HepG2 (cell line): ENCODE results near the gene RPL23. TPM values are rescaled to one million over a fixed set of nuclear protein-coding genes. Genes with fewer than 3 reads are reported as not detected.

Experiments used
- BHLHE40 ChIP-seq: IDR thresholded peaks from 2 replicates; pipeline ENCODE4 v1.6.1; 2011; ENCODE audit warnings: low read length, improper control_type of control experiment
- CBX1 ChIP-seq: IDR thresholded peaks from one replicate; pipeline ENCODE4 v1.6.1; 2016; ENCODE audit warnings: antibody characterized with exemption, low read depth
- ELF3 ChIP-seq: IDR thresholded peaks from 2 replicates; pipeline ENCODE4 v1.6.1; 2016; ENCODE audit warnings: missing genetic modification reagents, missing compliant biosample characterization
- ETS1 ChIP-seq: sonication (generic); formaldehyde crosslinking; IDR thresholded peaks from 2 replicates; pipeline ENCODE4 v1.4.0; 2020; ENCODE audit warnings: missing genetic modification reagents
- FLYWCH1 ChIP-seq: sonication (generic); formaldehyde crosslinking; IDR thresholded peaks from 2 replicates; pipeline ENCODE4 v1.8.1; 2023; ENCODE audit warnings: mild to moderate bottlenecking, missing genetic modification reagents
- GPN1 ChIP-seq: sonication (generic); formaldehyde crosslinking; IDR thresholded peaks from 2 replicates; pipeline ENCODE4 v1.5.1; 2020; ENCODE audit warnings: missing genetic modification reagents, borderline replicate concordance
- HNRNPUL1 ChIP-seq: fragments of 200-400 bp; formaldehyde crosslinking; IDR thresholded peaks from 2 replicates; pipeline ENCODE4 v1.6.1; 2017; ENCODE audit warnings: low read depth, mild to moderate bottlenecking, low read length, moderate library complexity
- MTF2 ChIP-seq: sonication (generic); formaldehyde crosslinking; IDR thresholded peaks from 2 replicates; pipeline ENCODE4 v1.5.0; 2020; ENCODE audit warnings: missing genetic modification reagents, borderline replicate concordance
- MXD4 ChIP-seq: IDR thresholded peaks from 2 replicates; pipeline ENCODE4 v1.6.1; 2016; ENCODE audit warnings: mild to moderate bottlenecking, missing biosample characterization, missing genetic modification reagents
- NCOA2 ChIP-seq: sonication (generic); formaldehyde crosslinking; IDR thresholded peaks from 2 replicates; pipeline ENCODE4 v1.8.0; 2022; ENCODE audit warnings: inconsistent platforms
- RBFOX2 ChIP-seq: fragments of 200-400 bp; formaldehyde crosslinking; IDR thresholded peaks from 2 replicates; pipeline ENCODE4 v1.6.1; 2017; ENCODE audit warnings: low read depth, mild to moderate bottlenecking, low read length
- ZBTB8A ChIP-seq: sonication (generic); formaldehyde crosslinking; IDR thresholded peaks from 2 replicates; pipeline ENCODE4 v1.4.0; 2020; ENCODE audit warnings: mild to moderate bottlenecking, low read depth, missing genetic modification reagents, borderline replicate concordance
- ZGPAT ChIP-seq: IDR thresholded peaks from 2 replicates; pipeline ENCODE4 v1.6.1; 2016; ENCODE audit warnings: mild to moderate bottlenecking
- ZMAT3 ChIP-seq: sonication (generic); formaldehyde crosslinking; conservative IDR thresholded peaks from 2 replicates; pipeline ENCODE4 v1.7.0; 2021; ENCODE audit warnings: missing genetic modification reagents
- ZNF20 ChIP-seq: sonication (generic); formaldehyde crosslinking; IDR thresholded peaks from 2 replicates; pipeline ENCODE4 v1.4.0; 2020; ENCODE audit warnings: mild to moderate bottlenecking, moderate library complexity, missing genetic modification reagents
- ZNF281 ChIP-seq: sonication (generic); formaldehyde crosslinking; IDR thresholded peaks from 2 replicates; pipeline ENCODE4 v1.4.0; 2020; ENCODE audit warnings: missing genetic modification reagents, borderline replicate concordance
- ZNF510 ChIP-seq: sonication (generic); formaldehyde crosslinking; IDR thresholded peaks from 2 replicates; pipeline ENCODE4 v1.4.0; 2020; ENCODE audit warnings: low read depth, mild to moderate bottlenecking, missing genetic modification reagents
- ZNF687 ChIP-seq: sonication (generic); formaldehyde crosslinking; IDR thresholded peaks from 2 replicates; pipeline ENCODE4 v1.5.1; 2020; ENCODE audit warnings: mild to moderate bottlenecking, missing genetic modification reagents, moderate library complexity
- ZNF713 ChIP-seq: sonication (generic); formaldehyde crosslinking; IDR thresholded peaks from 2 replicates; pipeline ENCODE4 v1.4.0; 2020; ENCODE audit warnings: mild to moderate bottlenecking, missing genetic modification reagents
- ZNF772 ChIP-seq: sonication (generic); formaldehyde crosslinking; IDR thresholded peaks from 2 replicates; pipeline ENCODE4 v1.5.0; 2020; ENCODE audit warnings: mild to moderate bottlenecking, missing genetic modification reagents
- ZNF780A ChIP-seq: sonication (generic); formaldehyde crosslinking; IDR thresholded peaks from 2 replicates; pipeline ENCODE4 v1.8.0; 2022; ENCODE audit warnings: mild to moderate bottlenecking, missing genetic modification reagents, moderate library complexity
- polyA plus RNA-seq, 8 experiments: library from polyadenylated mRNA; depleted of rRNA in 3 of 8; stranded (reverse) in 7 of 8; unstranded in 1 of 8; fragments of >200 nt; fragmentation: Illumina TruSeq in 4 of 8; extraction: Trizol in 4 of 8; gene quantifications; 2 replicates each; pipeline versions ENCODE4 v1.2.1 to v1.2.3, GENCODE V29; 2011 to 2016; ENCODE audit warnings: low read depth in 4 of 8, missing spikeins in 1 of 8, mixed read lengths in 1 of 8; ENCODE audit not compliant: insufficient read depth in 1 of 8
- total RNA-seq, 5 experiments: library from RNA; depleted of rRNA; stranded (reverse); fragments of >200 nt; fragmentation: Illumina TruSeq; extraction: Trizol; gene quantifications; 2 replicates each; pipeline ENCODE4 v1.2.3, GENCODE V29; 2016; ENCODE audit warnings: low read depth in 1 of 5

The RPL23 gene
- total and polyA plus RNA-seq, 2 of the 13 experiments (the other 11 are each of a cell fraction or from before 2014, with no cell fraction given) = 2,790 to 4,860 TPM

GRCh38 chr17:38799501-38800236 lies 53.9 kb downstream of the RPL23 start, which contains the start of gene PIP4K2B (continued):
- peak; percentile 88 for TF ChIP-seq ZGPAT (CRISPR knock-in tag)
- TF ChIP-seq ZBTB8A (CRISPR knock-in tag) = peak; percentile 63; the same call in 1 of the 2 replicates
- TF ChIP-seq ZNF780A (CRISPR knock-in tag) = no peak
- TF ChIP-seq FLYWCH1 (CRISPR knock-in tag) = no peak
- no peak for TF ChIP-seq ZNF20
- TF ChIP-seq ZNF281 (CRISPR knock-in tag) = peak; percentile 51; the same call in 1 of the 2 replicates
- TF ChIP-seq ZNF687 (CRISPR knock-in tag) = peak; percentile 74
- TF ChIP-seq NCOA2 (CRISPR knock-in tag) = peak; percentile 29; the same call in 1 of the 2 replicates
- 0 out of 2 replicates have a peak, but pooled peaks have one; percentile 60 for TF ChIP-seq ZNF772 (CRISPR knock-in tag)
- no peak for TF ChIP-seq ZNF510
- TF ChIP-seq MXD4 (CRISPR knock-in tag) = peak; percentile 90
- no peak for TF ChIP-seq ETS1
- TF ChIP-seq CBX1 = no peak
- TF ChIP-seq RBFOX2 = peak; percentile 99
- TF ChIP-seq MTF2 = no peak
- peak; percentile 61 for TF ChIP-seq ELF3
- no peak for TF ChIP-seq ZMAT3 (CRISPR knock-in tag)
- TF ChIP-seq ZNF713 = 0 out of 2 replicates have a peak, but pooled peaks have one; percentile 75
- TF ChIP-seq HNRNPUL1 = no peak
- TF ChIP-seq BHLHE40 = peak; percentile 98
- no peak for TF ChIP-seq GPN1 (CRISPR knock-in tag)
